H9 (cell line): ENCODE results near the gene SCFD2. TPM values are rescaled to one million over a fixed set of nuclear protein-coding genes. Genes with fewer than 3 reads are reported as not detected.

Experiments
- DNase-seq: peaks from one replicate; pipeline ENCODE4 v3.0.0-alpha.2; 2017
- H2AFZ ChIP-seq: one replicate; pipeline ENCODE4 v1.6.1; 2013; ENCODE audit warnings: mild to moderate bottlenecking, low read length, control low read depth, moderate library complexity
- H2AK5ac ChIP-seq: 2 replicates; pipeline ENCODE4 v1.6.1; 2013; ENCODE audit warnings: low read length, control low read depth, mixed read lengths; ENCODE audit not compliant: insufficient read length
- H2BK120ac ChIP-seq: one replicate; pipeline ENCODE4 v1.6.1; 2013; ENCODE audit warnings: low read depth, mild to moderate bottlenecking, low read length, control low read depth, inconsistent platforms; ENCODE audit not compliant: poor library complexity, severe bottlenecking
- H2BK12ac ChIP-seq: 2 replicates; pipeline ENCODE4 v1.6.1; 2013; ENCODE audit warnings: low read length, control low read depth, mixed read lengths, low read depth; ENCODE audit not compliant: insufficient read length
- H2BK15ac ChIP-seq: 2 replicates; pipeline ENCODE4 v1.6.1; 2013; ENCODE audit warnings: low read depth, low read length, control low read depth
- H2BK20ac ChIP-seq: one replicate; pipeline ENCODE4 v1.6.1; 2013; ENCODE audit warnings: low read depth, mild to moderate bottlenecking, low read length, control low read depth, inconsistent platforms; ENCODE audit not compliant: poor library complexity, severe bottlenecking
- H2BK5ac ChIP-seq: 2 replicates; pipeline ENCODE4 v1.6.1; 2013; ENCODE audit warnings: low read length, control low read depth, mixed read lengths; ENCODE audit not compliant: insufficient read length
- H3K14ac ChIP-seq: 2 replicates; pipeline ENCODE4 v1.6.1; 2013; ENCODE audit warnings: low read length, control low read depth; ENCODE audit not compliant: insufficient read depth
- H3K18ac ChIP-seq: 2 replicates; pipeline ENCODE4 v1.6.1; 2013; ENCODE audit warnings: low read depth, mild to moderate bottlenecking, mixed read lengths, low read length, control low read depth; ENCODE audit not compliant: insufficient read length
- H3K23ac ChIP-seq: 2 replicates; pipeline ENCODE4 v1.6.1; 2013; ENCODE audit warnings: low read length, control low read depth, mixed read lengths, low read depth; ENCODE audit not compliant: insufficient read length
- H3K23me2 ChIP-seq: 2 replicates; pipeline ENCODE4 v1.6.1; 2013; ENCODE audit warnings: low read depth, mild to moderate bottlenecking, mixed read lengths, low read length, control low read depth; ENCODE audit not compliant: insufficient read length, poor library complexity, severe bottlenecking
- H3K27ac ChIP-seq: 2 replicates; pipeline ENCODE4 v1.5.1; 2013; ENCODE audit warnings: low read length, control low read depth, mixed read lengths, low read depth; ENCODE audit not compliant: insufficient read length
- H3K27me3 ChIP-seq: 2 replicates; pipeline ENCODE4 v1.6.1; 2013; ENCODE audit warnings: low read length, control low read depth, inconsistent platforms; ENCODE audit not compliant: insufficient read depth
- H3K4ac ChIP-seq: 2 replicates; pipeline ENCODE4 v1.6.1; 2013; ENCODE audit warnings: low read depth, mild to moderate bottlenecking, control low read depth, inconsistent platforms, low read length, moderate library complexity
- H3K4me1 ChIP-seq: 2 replicates; pipeline ENCODE4 v1.6.1; 2013; ENCODE audit warnings: low read length, control low read depth, inconsistent platforms; ENCODE audit not compliant: insufficient read depth
- H3K4me2 ChIP-seq: 2 replicates; pipeline ENCODE4 v1.6.1; 2013; ENCODE audit warnings: low read length, control low read depth, mixed read lengths; ENCODE audit not compliant: insufficient read length, insufficient read depth
- H3K56ac ChIP-seq: 2 replicates; pipeline ENCODE4 v1.6.1; 2013; ENCODE audit warnings: low read depth, mild to moderate bottlenecking, mixed read lengths, low read length, control low read depth; ENCODE audit not compliant: insufficient read length
- H3K79me1 ChIP-seq: 2 replicates; pipeline ENCODE4 v1.6.1; 2013; ENCODE audit warnings: low read depth, mild to moderate bottlenecking, moderate library complexity, low read length, control low read depth, inconsistent platforms; ENCODE audit not compliant: insufficient read depth, poor library complexity, severe bottlenecking
- H3K79me2 ChIP-seq: 2 replicates; pipeline ENCODE4 v1.6.1; 2013; ENCODE audit warnings: low read length, control low read depth, inconsistent platforms; ENCODE audit not compliant: insufficient read depth
- H3K9ac ChIP-seq: 2 replicates; pipeline ENCODE4 v1.6.1; 2013; ENCODE audit warnings: low read length, control low read depth, mixed read lengths; ENCODE audit not compliant: insufficient read length; ENCODE audit errors: extremely low read depth
- H3K9me3 ChIP-seq: one replicate; pipeline ENCODE4 v1.6.1; 2013; ENCODE audit warnings: low read depth, low read length, inconsistent platforms; ENCODE audit not compliant: control insufficient read depth
- H3T11ph ChIP-seq: one replicate; pipeline ENCODE4 v1.6.1; 2013; ENCODE audit warnings: mild to moderate bottlenecking, low read length, control low read depth, inconsistent platforms
- H4K20me1 ChIP-seq: one replicate; pipeline ENCODE4 v1.6.1; 2013; ENCODE audit not compliant: control insufficient read depth, insufficient read length, insufficient read depth
- H4K5ac ChIP-seq: 2 replicates; pipeline ENCODE4 v1.6.1; 2013; ENCODE audit warnings: low read depth, mild to moderate bottlenecking, mixed read lengths, low read length, control low read depth; ENCODE audit not compliant: insufficient read length
- H4K8ac ChIP-seq: replicated peaks from 2 replicates; pipeline ENCODE4 v1.6.1; 2013; ENCODE audit warnings: low read length, control low read depth, mixed read lengths, low read depth; ENCODE audit not compliant: insufficient read length
- H4K91ac ChIP-seq: 2 replicates; pipeline ENCODE4 v1.6.1; 2013; ENCODE audit warnings: low read depth, mild to moderate bottlenecking, moderate library complexity, mixed read lengths, low read length, control low read depth; ENCODE audit not compliant: insufficient read length
- H3K27ac Mint-ChIP-seq, 3 experiments: 2 replicates in 2 of 3; 3 replicates in 1 of 3; pipeline ENCODE4 v1.8.0; 2020 to 2021; ENCODE audit warnings: mixed read lengths in 3 of 3, mild to moderate bottlenecking in 1 of 3, moderate library complexity in 1 of 3
- H3K27me3 Mint-ChIP-seq: 2 replicates; pipeline ENCODE4 v1.8.0; 2021; ENCODE audit warnings: low read depth, mild to moderate bottlenecking, moderate library complexity, mixed read lengths
- H3K36me3 Mint-ChIP-seq, 3 experiments: 2 replicates in 2 of 3; 3 replicates in 1 of 3; pipeline ENCODE4 v1.8.0; 2020 to 2021; ENCODE audit warnings: low read depth in 3 of 3, mixed read lengths in 3 of 3; ENCODE audit not compliant: insufficient read depth in 1 of 3
- H3K4me1 Mint-ChIP-seq, 2 experiments: 2 replicates each; pipeline ENCODE4 v1.8.0; 2020; ENCODE audit warnings: mixed read lengths in 2 of 2
- H3K4me3 Mint-ChIP-seq, 2 experiments: 2 replicates in 1 of 2; 3 replicates in 1 of 2; pipeline ENCODE4 v1.8.0; 2020 to 2021; ENCODE audit warnings: mild to moderate bottlenecking in 2 of 2, mixed read lengths in 2 of 2, moderate library complexity in 1 of 2
- H3K9me3 Mint-ChIP-seq, 2 experiments: 2 replicates in 1 of 2; 3 replicates in 1 of 2; pipeline ENCODE4 v1.8.0; 2020; ENCODE audit warnings: mild to moderate bottlenecking in 2 of 2, mixed read lengths in 2 of 2, moderate library complexity in 1 of 2
- CTCF ChIP-seq: fragments of 200-600 bp; sonication (generic); conservative IDR thresholded peaks from 3 replicates; pipeline ENCODE4 v1.8.0; 2021; ENCODE audit warnings: antibody characterized with exemption, mild to moderate bottlenecking
- WGBS: extraction: QIAGEN DNeasy Blood & Tissue Kit; methylation state at CpG from one replicate; pipeline ENCODE4 v1.1.7; 2013; ENCODE audit warnings: missing lambda C conversion rate, low lambda C conversion rate, mixed read lengths; ENCODE audit not compliant: insufficient read length; ENCODE audit errors: extremely low coverage; 5-methylcytosine and 5-hydroxymethylcytosine counted together
- total RNA-seq: library from RNA; stranded (reverse); gene quantifications from 2 replicates; pipeline ENCODE4 v1.2.1, GENCODE V29; 2021

SCFD2 gene
- total RNA-seq, 1 experiment from 2014 or later = 10.1 TPM

- Histone ChIP-seq H4K20me1 (no peaks in the 10 kb centered on the region), H3K18ac (no peak overlapping the region), H3K56ac (no peak overlapping the region), H3K27ac (no peak overlapping the region), H2BK15ac (no peak overlapping the region), H3K79me2 (no peaks in the 10 kb centered on the region), H3K4me1 (no peaks in the 10 kb centered on the region), H3K23me2 (no peaks in the 10 kb centered on the region), H3K23ac (no peak overlapping the region), H2BK12ac (no peak overlapping the region), H3K4ac (no peak overlapping the region), H4K8ac (no peak overlapping the region), H3K9me3 (no peaks in the 10 kb centered on the region), H2BK5ac (no peak overlapping the region), H2AK5ac (no peak overlapping the region), H3K14ac (no peak overlapping the region), H2BK120ac (no peak overlapping the region), H4K5ac (no peak overlapping the region), H3K4me2 (no peak overlapping the region), H2BK20ac (no peak overlapping the region), H3K79me1 (no peaks in the 10 kb centered on the region), H3T11ph (no peak overlapping the region), H3K9ac (no peak overlapping the region), H4K91ac (no peak overlapping the region), H3K27me3 (no peaks in the 10 kb centered on the region), H2AFZ (no peak overlapping the region)
- WGBS = no CpG with 5 or more reads among the region's 3 CpGs
- Mint-ChIP-seq H3K4me1 (peaks cover 0 to 2% of the 10 kb centered on the region in 2 experiments; a peak in 1 of 4 replicates), H3K4me3 (no peak overlapping the region), H3K27me3 (no peaks in the 10 kb centered on the region), H3K36me3 (no peaks in the 10 kb centered on the region), H3K9me3 (no peaks in the 10 kb centered on the region), H3K27ac (no peak overlapping the region)
- no peak for DNase-seq
- no peak for TF ChIP-seq CTCF
Measured at GRCh38 chr4:53018471-53018870, 347.4 kb downstream of the SCFD2 start.
